ENCODE data around the gene PRDM10.
"Not testable (repeated sequence)": the region's sequence is repeated elsewhere in the genome, so short reads cannot be mapped to it uniquely, and the experiment has no call there.

Gene PRDM10

DNA sequence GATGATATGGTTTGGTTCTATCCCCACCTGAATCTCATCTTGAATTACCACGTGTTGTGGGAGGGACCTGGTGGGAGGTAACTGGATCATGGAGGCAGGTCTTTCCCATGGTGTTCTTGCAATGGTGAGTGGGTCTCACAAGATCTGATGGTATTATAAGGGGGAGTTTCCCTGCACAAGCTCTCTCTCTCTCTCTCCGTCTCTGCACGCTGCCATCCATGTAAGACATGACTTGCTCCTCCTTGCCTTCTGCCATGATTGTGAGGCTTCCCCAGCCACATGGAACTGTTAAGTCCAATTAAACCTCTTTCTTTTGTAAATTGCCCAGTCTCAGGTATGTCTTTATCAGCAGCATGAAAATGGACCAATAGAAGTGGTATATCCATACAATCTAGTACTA lies 13.2 kb upstream of the PRDM10 start:
- not testable (repeated sequence) for DNase-seq (ENCODE audit: low read depth, low spot score)

DNA sequence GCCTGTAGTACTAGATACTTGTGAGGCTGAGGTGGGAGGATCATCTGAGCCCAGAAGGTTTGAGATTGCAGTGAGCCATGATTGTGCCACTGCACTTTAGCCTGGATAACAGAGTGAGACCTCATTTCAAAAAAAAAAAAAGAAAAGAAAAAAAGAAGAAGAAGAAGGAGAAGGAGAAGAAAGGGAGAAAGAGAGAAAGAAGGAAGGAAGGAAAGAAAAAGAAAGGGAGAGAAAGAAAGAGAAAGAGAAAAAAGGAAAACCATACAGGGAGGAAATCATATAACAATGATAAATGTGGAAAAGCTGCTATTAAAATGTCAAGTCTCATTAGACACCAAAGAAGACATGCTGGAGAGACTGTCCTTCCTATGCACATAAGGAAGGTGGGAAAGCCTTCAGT lies 5.7 kb upstream of the PRDM10 start:
- DNase-seq (ENCODE audit: low read depth, low spot score): no peak

DNA sequence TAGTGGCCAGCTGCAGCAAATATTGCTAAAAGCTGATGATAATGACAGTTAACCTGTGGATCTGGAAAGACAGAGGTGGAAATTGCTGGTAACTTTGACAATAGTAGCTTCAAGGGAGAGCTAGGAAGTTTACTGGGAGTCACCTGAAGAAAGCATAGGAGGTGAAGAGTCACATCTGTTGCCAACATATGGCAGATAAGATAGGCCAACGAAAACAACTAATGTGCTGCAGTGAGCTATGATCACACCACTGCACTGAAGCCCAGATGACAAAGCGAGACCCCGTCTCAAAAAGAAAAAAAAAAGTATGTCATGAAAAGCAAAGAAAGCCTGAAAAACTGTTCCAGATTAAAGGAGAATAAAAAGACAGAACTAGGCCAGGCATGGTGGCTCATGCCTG lies 4.3 kb upstream of the PRDM10 start:
- no peak for DNase-seq (ENCODE audit: low read depth, low spot score)

DNA sequence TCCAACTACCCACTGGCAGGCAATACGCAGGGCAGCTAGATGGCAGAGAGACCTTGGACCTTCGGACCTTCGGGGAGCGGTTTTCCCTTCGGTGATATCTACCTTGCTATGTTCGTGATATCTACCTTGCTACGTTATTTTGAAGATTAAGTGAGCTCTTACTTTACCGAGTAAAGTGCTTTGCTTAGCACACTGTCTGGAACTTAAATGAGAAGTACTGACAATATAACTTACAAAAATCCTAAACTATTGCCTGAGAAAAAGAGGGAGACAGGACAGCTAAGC lies 1.0 kb upstream of the PRDM10 start:
- DNase-seq (ENCODE audit: low read depth, low spot score): no peak

DNA sequence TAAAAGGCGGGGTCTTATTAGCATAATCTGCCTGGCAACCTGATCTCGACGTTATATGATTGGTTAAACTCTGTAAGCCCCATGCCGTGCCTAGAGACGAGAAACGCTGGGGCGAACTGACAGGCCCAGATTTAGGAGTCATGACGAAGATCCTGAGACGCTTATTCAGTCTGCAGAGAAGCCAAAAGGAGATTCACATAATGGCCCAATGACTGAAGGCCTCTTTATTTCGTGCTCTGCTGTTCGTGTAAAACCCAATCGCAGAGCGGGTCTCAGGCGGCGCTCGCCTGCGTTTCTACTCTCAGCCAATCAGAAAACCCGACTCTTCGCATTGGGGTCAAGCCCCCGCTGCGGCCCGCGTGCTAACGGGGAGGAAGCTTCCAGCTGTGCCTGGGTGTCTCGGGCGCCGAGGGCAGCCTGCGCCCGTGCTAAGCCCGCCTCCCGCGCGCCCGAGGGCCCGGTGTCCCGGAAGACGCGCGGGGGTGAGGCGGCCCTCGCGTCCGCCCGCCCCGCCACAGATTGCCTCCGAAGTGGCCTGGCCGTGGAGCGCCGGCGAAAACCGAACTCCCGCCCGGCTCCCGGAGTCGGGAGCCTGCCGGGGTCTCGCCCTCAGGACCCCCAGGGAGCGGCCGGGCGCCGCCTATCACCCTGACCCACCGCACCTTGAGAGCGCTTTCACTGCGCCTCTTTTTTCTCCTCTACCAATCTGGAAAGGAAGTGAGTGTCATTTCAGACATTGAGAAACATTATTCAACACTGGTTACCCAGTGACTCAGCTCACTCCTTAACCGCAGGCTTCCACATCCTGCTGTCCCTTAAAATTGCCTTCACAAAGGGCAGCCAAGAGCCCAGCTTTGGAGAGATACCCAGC lies 446 bp upstream of the PRDM10 start:
- DNase-seq (ENCODE audit: low read depth, low spot score): peak; percentile 78

DNA sequence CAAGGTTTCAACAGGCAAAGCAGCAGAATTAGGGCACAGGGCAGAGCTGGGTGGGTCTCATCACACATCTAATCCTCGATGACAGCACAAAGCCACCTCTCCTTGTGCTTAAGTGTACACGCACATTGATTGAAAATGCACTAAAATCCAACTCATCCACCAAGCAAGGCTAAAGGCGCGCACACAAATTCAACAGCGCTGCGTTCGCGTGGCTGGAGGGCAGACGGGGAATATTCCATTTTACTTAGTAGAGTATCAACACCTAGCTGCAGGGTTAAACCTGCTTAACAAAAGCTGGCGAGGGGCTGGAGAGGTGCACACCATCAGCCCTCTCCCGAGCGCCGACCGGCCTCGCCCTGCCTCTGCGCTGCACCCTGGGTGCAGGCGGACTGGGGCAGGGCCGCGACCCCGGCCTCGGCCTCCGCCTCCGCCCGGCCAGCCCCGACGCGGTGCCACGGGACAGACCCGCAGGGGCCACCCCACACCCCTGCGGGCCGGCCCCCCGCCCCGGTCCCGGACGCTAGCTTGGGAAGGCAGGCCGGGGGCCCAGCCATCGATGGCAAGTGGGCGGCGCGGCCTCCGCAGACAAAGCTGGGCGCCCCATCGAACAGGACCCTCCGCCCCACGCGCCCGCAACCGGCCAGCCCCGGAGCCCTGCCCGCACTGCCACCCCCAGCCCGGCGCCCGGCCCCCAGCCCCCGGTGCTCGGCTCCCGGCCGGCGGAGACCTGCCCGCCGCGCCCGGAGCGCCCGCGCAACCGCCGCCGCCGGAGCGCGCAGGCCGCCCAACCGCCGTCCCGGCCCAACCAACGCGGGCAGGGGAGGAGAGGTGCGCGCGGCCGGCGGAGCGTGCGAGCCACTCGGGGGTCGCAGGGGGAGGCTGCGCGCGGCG lies 929 bp downstream of the PRDM10 start:
- DNase-seq (ENCODE audit: low read depth, low spot score): no peak

DNA sequence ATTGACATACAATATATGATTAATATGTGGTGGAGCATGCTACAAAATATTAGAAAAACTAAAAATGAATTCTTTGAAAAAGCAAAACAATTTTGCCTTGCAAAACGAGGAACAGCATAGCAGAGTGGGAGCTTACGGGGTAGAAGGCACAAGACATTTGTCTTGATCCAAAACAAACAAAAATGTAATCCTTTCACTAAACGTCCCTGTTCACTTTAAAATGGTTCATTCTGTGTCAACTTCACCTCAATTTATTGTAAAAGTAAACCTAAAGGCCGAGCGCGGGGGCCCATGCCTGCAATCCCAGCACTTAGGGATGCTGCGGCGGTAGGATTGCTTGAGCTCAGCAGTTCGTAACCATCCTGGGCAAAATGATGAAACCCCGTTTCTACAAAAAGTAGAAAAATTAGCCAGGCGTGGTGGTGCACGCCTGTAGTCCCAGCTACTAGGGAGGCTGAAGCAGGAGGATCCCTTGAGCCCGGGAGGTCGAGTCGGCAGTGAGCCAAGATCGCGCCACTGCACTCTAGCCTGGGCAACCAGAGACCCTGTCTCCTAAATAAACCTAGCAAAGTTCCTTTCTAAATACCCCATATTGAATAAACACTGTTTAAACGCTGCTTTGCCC lies 2.0 kb downstream of the PRDM10 start:
- no peak for DNase-seq (ENCODE audit: low read depth, low spot score)

DNA sequence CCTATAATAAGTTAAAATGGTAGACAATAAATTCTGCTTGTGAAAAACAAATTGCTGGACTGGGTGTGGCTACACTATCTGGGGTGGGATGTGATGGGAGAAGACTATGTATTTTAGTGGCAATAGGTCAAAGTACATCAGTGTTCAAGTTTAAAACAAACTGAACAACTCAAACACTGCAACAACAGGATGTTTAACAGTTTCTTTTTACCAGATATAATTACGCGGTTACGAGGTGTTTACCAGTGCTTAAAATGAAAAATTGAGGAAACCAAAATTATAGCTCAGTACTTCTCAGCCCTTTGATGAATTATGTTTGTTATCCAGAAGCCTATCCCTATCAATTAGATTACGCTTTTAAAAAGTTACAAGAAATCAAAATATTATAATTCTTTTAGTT lies 3.2 kb downstream of the PRDM10 start:
- DNase-seq (ENCODE audit: low read depth, low spot score): no peak

DNA sequence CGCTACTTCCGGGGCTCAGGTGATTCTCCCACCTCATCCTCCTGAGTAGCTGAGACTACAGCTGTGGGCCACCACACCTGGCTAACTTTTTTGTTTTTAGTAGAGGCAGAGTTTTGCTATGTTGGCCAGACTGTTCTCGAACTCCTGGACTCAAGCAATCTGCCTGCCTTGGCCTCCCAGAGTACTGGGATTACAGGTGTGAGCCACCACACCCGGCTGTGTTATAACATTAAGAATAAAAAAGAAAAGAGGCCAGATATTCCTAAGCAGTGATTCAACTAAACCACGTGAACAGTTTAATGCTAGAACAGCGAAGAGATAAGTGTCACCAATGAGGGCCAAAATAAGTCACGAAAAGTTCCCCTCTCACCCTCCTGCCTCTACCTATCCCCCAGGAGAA lies 3.7 kb downstream of the PRDM10 start:
- no peak for DNase-seq (ENCODE audit: low read depth, low spot score)

DNA sequence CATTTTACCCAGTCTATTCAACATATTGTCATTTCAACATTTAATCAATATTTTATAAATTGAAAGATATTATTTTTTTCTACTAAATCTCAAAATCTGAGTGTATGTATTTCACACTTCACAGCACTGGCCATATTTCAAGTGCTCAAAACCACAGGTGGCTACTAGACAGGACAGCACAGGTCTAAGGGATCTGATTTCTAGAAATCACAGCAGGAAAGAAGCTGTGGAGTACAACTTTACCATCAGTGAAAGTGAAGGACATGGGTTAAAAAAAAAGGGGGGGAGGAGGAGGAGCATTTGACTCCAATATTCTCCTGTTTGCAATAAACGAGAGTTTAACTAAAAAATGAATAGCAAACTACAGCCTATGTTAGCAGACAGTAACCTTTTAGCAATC lies 4.5 kb downstream of the PRDM10 start:
- DNase-seq (ENCODE audit: low read depth, low spot score): no peak

DNA sequence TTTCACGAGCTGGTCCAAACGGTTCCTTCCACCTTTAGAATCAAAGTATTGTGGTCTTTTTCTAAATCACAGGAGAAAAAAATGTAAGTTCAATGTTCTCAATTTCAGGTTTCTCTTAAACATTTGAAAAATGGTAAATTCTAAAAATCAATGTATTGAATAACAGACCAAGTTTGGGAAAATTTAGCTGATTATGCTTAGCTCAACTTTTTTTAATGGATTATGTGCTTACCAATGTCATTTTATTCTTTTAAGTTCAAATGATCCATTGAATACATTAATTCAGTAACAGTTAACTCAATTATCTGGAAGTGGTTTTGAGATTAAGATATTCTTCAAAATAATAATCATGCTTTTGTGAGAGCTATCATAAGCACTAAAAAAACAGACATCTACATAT lies 5.1 kb downstream of the PRDM10 start:
- no peak for DNase-seq (ENCODE audit: low read depth, low spot score)

DNA sequence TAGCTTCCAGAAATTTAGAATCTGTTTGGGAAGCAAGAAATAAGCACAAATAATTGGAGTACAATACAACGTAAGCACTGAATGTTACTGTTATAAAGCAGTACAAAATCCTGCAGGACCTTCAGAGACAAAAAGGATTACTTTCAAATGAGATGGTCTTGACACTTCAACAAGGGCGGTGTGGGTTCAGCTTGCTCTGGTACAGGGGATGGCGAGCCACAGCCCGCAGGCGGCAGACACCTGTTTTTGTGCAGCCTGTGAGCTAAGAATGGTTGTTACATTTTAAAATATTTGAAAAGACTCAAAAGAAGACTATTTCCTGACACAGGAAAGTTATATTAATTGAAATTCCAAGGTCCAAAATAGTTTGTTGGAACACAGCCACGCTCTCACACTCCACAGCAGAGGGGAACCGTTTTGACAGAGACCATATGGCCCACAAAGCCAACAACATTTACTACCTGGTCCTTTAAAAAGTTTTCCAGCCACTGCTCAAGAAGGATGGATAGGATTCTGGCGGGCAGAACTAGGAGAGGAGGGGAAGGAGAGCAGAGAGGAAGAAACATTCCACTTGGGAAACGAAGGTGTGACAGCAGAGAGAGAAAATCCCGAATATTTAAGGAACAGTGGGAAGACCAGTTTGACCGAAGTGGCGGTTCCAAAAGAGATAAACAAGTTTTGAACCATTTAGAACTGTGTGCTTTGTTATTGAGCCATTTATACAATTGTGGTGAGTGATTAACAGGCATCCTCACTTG lies 6.3 kb downstream of the PRDM10 start:
- DNase-seq (ENCODE audit: low read depth, low spot score): no peak

DNA sequence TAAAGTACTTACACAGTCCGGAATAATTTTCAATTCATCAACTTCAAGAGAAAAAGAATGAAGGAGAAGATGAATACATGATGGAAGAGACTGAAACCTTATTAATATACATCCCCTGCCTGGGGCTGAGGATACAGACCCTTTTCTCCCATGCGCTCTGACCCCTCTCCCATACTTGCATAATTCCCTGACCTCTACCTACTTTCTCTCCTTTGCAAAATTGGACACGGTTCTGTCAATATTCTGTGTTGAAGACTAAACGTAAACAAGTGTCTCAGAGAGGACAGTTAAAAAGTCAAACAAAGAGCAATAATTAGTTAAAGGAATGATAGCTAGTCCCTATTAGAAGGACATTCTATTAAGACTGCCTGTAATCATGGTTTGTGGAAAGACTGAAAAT lies 7.5 kb downstream of the PRDM10 start:
- no peak for DNase-seq (ENCODE audit: low read depth, low spot score)

DNA sequence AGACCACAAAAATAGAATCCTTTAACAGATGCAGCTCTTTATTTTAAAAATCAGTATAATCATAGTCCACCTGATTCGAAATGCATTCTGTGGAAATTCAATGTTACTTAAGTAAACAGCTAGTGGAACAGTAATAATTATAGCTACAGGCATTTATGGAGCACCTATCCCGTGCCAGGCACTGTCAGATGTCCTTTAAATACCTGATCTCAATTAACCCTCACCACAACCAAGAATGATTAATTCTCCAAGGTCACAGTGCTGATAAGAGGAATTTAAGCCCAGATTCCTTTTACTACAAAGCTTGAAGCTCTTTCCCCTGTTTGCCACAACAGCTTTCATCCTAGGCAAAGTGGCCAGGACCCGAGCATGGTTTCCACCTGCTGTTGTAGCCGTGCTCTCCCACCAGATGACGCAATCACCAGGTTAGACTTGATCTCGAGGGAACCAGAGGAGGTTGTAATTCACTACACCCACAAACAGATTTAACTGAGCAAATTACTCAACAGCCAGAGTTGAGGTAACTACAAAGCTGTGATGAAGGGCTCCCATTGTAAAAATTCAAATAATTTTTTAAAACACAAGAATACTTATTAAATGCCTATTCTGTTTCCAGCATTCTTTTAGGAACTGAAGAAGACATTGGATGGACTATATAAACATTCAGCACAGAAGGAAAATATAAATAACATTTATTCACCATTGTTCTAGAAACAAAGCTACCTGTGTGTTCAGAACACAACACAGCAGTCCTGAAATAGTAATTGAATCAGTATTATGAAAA lies 10.3 kb downstream of the PRDM10 start:
- no peak for DNase-seq (ENCODE audit: low read depth, low spot score)

DNA sequence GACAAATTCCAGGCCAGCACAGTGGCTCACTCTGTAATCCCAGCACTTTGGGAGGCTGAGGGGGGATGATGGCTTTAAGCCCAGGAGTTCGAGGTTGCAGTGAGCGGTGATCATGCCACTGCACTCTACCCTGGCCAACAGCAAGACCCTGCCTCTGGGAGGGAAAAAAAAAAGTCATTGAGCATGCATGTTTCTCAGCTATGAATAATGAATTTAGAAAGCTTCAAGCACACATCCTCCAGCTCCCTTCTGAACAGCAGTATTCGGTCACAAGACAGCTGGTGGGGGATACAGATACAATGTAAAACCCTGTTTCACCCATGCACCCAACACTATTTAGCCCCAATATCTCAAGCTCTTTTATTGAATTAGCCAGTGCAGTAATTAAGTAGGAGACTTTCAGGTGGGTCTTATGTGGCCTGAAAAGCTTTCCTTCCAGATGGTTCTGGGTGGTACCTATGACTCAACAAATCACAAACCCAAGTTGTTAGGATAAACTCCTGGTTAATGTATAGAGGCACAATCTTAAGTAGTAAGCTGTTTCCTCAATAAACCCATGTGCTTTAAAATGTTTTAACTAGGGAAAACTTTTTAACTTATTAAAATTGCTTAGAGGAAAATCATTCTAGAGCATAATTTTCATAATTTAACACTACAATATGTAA lies 13.4 kb downstream of the PRDM10 start:
- no peak for DNase-seq (ENCODE audit: low read depth, low spot score)

DNA sequence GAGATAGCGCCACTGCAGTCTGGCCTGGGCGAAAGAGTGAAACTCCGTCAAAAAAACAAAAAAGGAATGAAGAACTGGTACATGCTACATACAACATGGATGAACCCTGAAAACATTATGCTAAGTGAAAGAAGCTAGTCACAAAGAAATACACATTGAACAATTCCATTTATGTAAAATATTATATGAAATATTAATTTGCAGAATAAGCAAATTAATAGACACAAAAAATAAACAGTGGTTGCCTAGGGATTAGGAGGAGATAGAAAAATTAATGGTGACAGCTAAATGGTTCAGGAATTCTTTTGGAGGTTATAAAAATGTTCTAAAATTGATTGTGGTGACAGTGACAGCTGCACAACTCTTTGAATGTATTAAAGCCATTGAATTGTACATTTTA lies 14.7 kb downstream of the PRDM10 start:
- no peak for DNase-seq (ENCODE audit: low read depth, low spot score)

DNA sequence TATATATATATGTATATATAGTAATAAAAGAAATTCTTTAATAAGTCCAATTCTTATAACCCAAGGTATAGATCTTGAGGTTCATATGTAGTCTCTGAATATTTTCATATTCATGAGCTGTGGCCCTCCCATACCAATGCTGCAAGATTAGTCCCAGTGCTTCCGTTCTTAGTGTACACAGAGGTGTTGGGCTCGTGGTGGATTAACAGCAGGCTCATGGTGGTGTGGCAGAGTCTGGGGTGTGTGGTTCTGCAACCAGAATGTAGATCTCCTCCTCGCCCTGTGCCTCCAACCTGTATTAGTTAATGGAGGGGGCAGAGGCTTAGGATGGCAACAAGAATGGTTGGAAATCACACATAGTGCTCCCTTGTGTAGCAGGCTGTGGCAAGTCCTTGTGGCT lies 16.8 kb downstream of the PRDM10 start:
- DNase-seq (ENCODE audit: low read depth, low spot score): no peak

DNA sequence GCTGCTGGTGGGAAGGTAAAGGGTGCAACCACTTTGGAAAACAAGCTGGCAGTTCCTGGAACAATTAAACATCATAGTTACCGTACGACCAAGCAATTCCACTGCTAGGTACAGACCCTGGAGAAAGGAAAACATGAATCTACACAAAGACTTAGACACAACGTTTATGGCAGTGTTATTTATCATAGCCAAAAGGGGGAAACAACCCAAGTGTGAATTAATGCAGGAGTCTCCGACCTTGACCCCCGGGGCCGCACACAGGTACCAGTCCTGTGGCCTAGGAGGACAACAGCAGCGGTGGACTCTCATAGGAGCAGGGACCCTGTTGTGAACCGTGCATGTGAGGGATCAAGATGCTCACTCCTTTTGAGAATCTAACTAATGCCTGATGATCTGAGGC lies 22.5 kb downstream of the PRDM10 start:
- no peak for DNase-seq (ENCODE audit: low read depth, low spot score)

DNA sequence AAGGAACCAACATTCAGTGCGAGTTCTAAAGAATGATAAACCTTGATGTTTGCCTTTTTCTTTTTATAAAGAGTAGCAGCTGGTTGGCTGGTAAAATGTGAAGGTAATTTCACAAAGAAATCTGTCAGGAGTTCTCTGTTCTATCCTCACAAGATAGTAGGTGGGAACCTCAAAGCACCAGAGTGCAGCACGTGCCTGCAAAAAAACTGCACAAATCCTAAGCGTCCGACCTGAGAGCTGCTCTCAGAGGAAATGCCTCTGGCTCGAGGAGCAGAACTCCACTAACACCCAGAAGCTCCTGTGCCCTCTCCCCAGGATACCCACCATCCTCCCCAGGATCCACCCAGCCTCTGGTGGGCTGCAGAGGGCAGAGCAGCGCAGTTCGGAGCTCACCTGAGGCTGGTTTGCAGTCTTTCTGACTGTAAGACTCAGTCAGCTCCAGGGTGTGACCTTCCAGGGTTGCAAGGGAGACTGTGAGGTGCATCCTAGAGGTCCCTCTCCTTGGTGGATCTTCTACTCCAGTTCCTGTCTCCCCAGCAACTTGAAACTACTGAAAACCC lies 23.5 kb downstream of the PRDM10 start:
- no peak for DNase-seq (ENCODE audit: low read depth, low spot score)

DNA sequence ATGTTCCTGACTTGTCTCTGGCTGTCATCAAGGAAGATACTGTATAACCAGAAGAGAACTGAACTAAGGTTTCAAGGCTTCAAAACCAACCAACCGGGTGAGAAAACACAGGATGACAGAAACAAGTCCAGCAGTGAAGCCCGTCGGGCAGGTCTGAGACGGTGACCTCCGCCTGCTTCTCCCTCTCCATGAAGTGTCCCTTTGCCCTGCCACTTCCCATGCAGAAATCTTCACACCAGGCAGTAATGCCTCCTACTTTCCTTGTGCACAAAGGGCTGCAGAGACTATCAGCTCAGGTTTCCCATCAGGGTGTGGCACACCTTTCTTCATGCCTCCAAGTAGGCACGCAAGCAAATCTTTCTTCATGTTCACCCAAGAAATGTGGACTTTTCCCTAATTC lies 24.2 kb downstream of the PRDM10 start:
- no peak for DNase-seq (ENCODE audit: low read depth, low spot score)
